Kidney capillary endothelial cell (primary cell): Measurements from ENCODE around the gene ENPP3.
A peak's percentile ranks its signal among the peaks of the same experiment; 100 is the strongest.

ENCODE experiments used
- DNase-seq: peaks from one replicate; pipeline ENCODE4 v3.0.0-alpha.2; 2018; ENCODE audit warnings: low spot score

The ENPP3 gene

GRCh38 chr6:131636880-131637792 lies at the start of gene ENPP3:
TSS of gene ENPP3 (plus strand) at chr6:131637302. CDS start at chr6:131637385, 83 bp downstream.
- DNase-seq: no peak

- no peak for DNase-seq
These were observed 49.2 kb upstream of the ENPP3 start for GRCh38 chr6:131587909-131588308.

GRCh38 chr6:131588643-131589042 lies 48.5 kb upstream of the ENPP3 start:
- no peak for DNase-seq

- no peak for DNase-seq
These were observed 44.2 kb upstream of the ENPP3 start for GRCh38 chr6:131592935-131593334.

GRCh38 chr6:131594074-131594473 lies 43.0 kb upstream of the ENPP3 start:
- no peak for DNase-seq

GRCh38 chr6:131597446-131597845 lies 39.7 kb upstream of the ENPP3 start:
- no peak for DNase-seq

- DNase-seq: no peak
These were observed 36.4 kb upstream of the ENPP3 start for GRCh38 chr6:131600716-131601115.

- no peak for DNase-seq
These were observed 34.3 kb upstream of the ENPP3 start for GRCh38 chr6:131602781-131603312.

GRCh38 chr6:131613296-131613925 lies 23.7 kb upstream of the ENPP3 start:
- no peak for DNase-seq

GRCh38 chr6:131615275-131615674 lies 21.8 kb upstream of the ENPP3 start:
- DNase-seq: no peak

- peak; percentile 86 for DNase-seq
These were observed 9.1 kb upstream of the ENPP3 start, which contains the start of gene MED23 for GRCh38 chr6:131627724-131628682. TSS of gene MED23 (minus strand) at chr6:131628242. CDS start at chr6:131628049, 193 bp downstream.

- DNase-seq: no peak
These were observed 8.4 kb upstream of the ENPP3 start for GRCh38 chr6:131628726-131629125.

- DNase-seq: no peak
These were observed 7.5 kb upstream of the ENPP3 start for GRCh38 chr6:131629651-131630050.

GRCh38 chr6:131631625-131632289 lies 5.3 kb upstream of the ENPP3 start:
- DNase-seq: no peak

GRCh38 chr6:131635384-131636340 lies 1.4 kb upstream of the ENPP3 start:
- DNase-seq: no peak

GRCh38 chr6:131638013-131638412 lies 911 bp downstream of the ENPP3 start:
- DNase-seq: no peak

GRCh38 chr6:131640100-131640499 lies 3.0 kb downstream of the ENPP3 start:
- DNase-seq: no peak

GRCh38 chr6:131640576-131640975 lies 3.5 kb downstream of the ENPP3 start:
- DNase-seq: no peak

- DNase-seq: no peak
These were observed 4.5 kb downstream of the ENPP3 start for GRCh38 chr6:131641554-131641953.

- DNase-seq: no peak
These were observed 5.5 kb downstream of the ENPP3 start for GRCh38 chr6:131642565-131642964.
